Coronary artery (tissue), 2 donors: ENCODE measurements around the gene SEPTIN5.

ENCODE experiments used
- DNase-seq: peaks from one replicate; pipeline ENCODE4 v3.0.0-alpha.2; 2017; ENCODE audit warnings: low spot score
- H3K27ac ChIP-seq, 2 donors: fragments of 200-600 bp; sonication (generic); one replicate each; pipeline ENCODE4 v1.5.1; 2016 to 2019
- H3K4me3 ChIP-seq: fragments of 200-600 bp; sonication (generic); 2 replicates; pipeline ENCODE4 v1.5.1; 2016; ENCODE audit warnings: mild to moderate bottlenecking, moderate library complexity
- CTCF ChIP-seq: fragments of 200-600 bp; sonication (generic); IDR thresholded peaks from one replicate; pipeline ENCODE4 v1.5.1; 2019; ENCODE audit warnings: antibody characterized with exemption

SEPTIN5 gene

GRCh38 chr22:19714312-19715187, at the start of gene SEPTIN5:
SEPTIN5 (plus strand) TSS chr22:19714503; CDS start chr22:19714589, 86 bp downstream.
- Histone ChIP-seq H3K27ac (peak within 1 kb of the TSS in 1 of 2 donors; percentile 28), H3K4me3 (peak within 1 kb of the TSS; percentile 89)
- no peak for TF ChIP-seq CTCF
- no peak for DNase-seq

DNA sequence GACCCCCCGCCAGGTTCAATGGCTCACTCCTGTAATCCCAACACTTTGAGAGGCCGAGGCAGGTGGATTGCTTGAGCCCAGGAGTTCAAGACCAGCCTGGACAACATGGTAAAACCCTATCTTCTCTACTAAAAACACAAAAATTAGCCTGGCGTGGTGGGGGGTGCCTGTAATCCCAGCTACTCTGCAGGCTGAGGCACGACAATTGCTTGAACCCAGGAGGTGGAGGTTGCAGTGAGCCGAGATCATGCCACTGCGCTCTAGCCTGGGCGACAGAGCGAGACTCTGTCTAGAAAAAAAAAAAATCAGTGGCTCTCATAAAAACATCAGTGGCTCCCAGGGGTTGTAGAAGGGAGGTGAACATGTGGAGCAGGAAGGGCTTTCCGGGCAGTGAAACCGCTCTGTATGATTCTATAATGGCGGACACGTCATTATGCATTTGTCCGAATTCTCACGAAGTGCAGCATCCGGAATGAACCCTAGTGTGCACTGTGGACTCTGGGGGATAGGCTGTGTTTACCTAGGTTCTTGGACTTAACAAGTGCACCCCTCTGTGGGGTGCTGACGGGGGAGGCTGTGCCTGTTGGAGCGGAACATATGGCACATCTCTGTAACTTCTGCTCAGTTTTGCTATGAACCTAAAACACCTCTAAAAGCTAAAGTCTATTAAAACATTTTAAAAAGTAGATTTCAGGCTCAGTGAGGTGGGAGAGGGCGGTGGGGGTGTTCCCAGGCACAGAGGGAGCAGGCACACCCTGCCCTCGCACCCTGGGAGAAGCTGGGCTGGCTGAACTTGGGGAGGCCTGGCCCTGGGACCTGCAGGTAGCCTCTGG, 49.1 kb upstream of the SEPTIN5 start:
- Histone ChIP-seq H3K27ac (no peak overlapping the region), H3K4me3 (no peak overlapping the region)
- DNase-seq = no peak
- TF ChIP-seq CTCF = no peak

DNA sequence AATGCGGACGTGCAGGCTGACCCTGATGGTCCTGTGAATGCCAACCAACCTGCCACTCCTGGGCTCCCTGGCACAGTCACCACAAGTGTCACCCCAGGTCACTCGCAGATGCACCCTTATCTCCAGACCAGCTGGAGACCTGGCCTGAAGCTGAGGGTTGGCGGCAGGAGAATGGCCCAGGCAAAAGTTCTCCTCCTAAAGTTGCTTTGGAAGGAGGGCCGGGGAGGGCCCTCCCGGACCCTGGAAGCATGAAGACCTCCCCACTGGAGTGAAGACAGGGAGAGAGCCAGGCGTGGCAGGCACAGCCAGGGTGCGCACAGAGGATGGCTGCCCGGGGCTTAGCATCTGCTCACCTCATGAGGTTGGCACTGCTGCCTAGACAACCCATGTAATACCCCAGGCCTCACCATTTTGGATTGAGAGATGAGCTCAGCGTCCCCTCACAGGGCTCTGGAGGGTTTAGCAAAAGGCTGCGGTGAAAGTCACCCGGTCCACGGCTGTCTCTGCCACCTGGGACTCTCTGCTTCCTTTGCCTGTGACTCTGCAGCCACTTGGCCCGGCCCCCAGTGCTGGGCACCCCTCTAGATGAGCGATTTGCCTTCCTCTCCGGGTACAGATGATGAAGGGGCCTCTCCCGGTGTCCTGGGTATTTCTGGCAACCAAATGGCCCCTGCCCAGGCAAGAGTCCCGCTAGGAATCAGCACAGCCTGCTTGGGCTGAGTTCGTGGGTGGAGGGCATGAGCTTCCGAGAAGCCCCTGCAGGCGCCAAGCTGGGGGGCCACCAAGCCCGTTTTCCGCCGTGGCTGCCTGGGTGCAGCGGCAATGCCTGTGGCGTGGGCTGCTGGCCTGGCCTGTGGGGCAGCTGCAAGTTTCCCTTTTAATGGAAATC, 48.3 kb upstream of the SEPTIN5 start:
- no peak for DNase-seq
- H3K27ac ChIP-seq = peak overlapping the region in 1 of 2 donors; percentile 42
- no peak for TF ChIP-seq CTCF

GRCh38 chr22:19666673-19667593, 47.4 kb upstream of the SEPTIN5 start:
- H3K4me3 ChIP-seq = peak overlapping the region; percentile 43
- no peak for DNase-seq
- TF ChIP-seq CTCF = no peak
- peak overlapping the region in 1 of 2 donors; percentile 4 for H3K27ac ChIP-seq

More for the DNA sequence above, 48.3 kb upstream of the SEPTIN5 start:
- peak overlapping the region; percentile 43 for H3K4me3 ChIP-seq

- TF ChIP-seq CTCF = no peak
- H3K4me3 ChIP-seq = no peak overlapping the region
- no peak overlapping the region for H3K27ac ChIP-seq
- no peak for DNase-seq
Observed at GRCh38 chr22:19667872-19668740, 46.2 kb upstream of the SEPTIN5 start.
